Heart left ventricle (tissue), 16 donors: Measurements from ENCODE around the gene LMCD1. TPM values are rescaled to one million over a fixed set of nuclear protein-coding genes. Genes with fewer than 3 reads are reported as not detected.
A peak's percentile ranks its signal among the peaks of the same experiment; 100 is the strongest.

Experiments used
- ATAC-seq, 4 donors: fragments of 200-7000 bp; cut with Tn5 transposase; one replicate each; pipeline ENCODE4 v1.9.1; 2020 to 2022; ENCODE audit warnings: moderate library complexity in 4 of 4, mild to moderate bottlenecking in 3 of 4, moderate number of reproducible peaks in 1 of 4
- DNase-seq, 5 donors: peaks; one replicate each; pipeline ENCODE4 v3.0.0-alpha.2; 2020
- H3K27ac ChIP-seq, 12 donors: fragments of 200-600 bp; sonication (generic) in 4 of 12; one replicate each; pipeline versions ENCODE4 v1.5.0 to v1.8.0; 2016 to 2022; ENCODE audit warnings: mild to moderate bottlenecking in 2 of 12
- H3K27me3 ChIP-seq, 9 donors: fragments of 200-600 bp; sonication (generic) in 2 of 9; one replicate each; pipeline versions ENCODE4 v1.5.1 to v1.8.0; 2016 to 2022; ENCODE audit warnings: mild to moderate bottlenecking in 3 of 9
- H3K36me3 ChIP-seq, 9 donors: fragments of 200-600 bp; sonication (generic) in 2 of 9; one replicate each; pipeline versions ENCODE4 v1.5.0 to v1.8.0; 2018 to 2022; ENCODE audit warnings: mild to moderate bottlenecking in 2 of 9
- H3K4me1 ChIP-seq, 12 donors: fragments of 200-600 bp; sonication (generic) in 4 of 12; one replicate each; pipeline versions ENCODE4 v1.5.0 to v1.8.0; 2016 to 2022; ENCODE audit warnings: mild to moderate bottlenecking in 3 of 12
- H3K4me3 ChIP-seq, 12 donors: fragments of 200-600 bp; sonication (generic) in 4 of 12; one replicate each; pipeline versions ENCODE4 v1.5.0 to v1.8.0; 2017 to 2022; ENCODE audit warnings: mild to moderate bottlenecking in 9 of 12, moderate library complexity in 4 of 12
- H3K9me3 ChIP-seq, 12 donors: fragments of 200-600 bp; sonication (generic) in 4 of 12; one replicate each; pipeline versions ENCODE4 v1.5.0 to v1.8.0; 2016 to 2022; ENCODE audit warnings: mild to moderate bottlenecking in 1 of 12
- CTCF ChIP-seq, 12 donors: fragments of 200-600 bp; sonication (generic) in 4 of 12; IDR thresholded peaks; one replicate each; pipeline versions ENCODE4 v1.5.0 to v1.8.0; 2018 to 2022; ENCODE audit warnings: antibody characterized with exemption in 12 of 12, mild to moderate bottlenecking in 5 of 12
- POLR2A ChIP-seq, 2 donors: fragments of 450-650 bp; IDR thresholded peaks; one replicate each; pipeline ENCODE4 v1.6.1; 2017; ENCODE audit warnings: antibody characterized with exemption in 2 of 2, mild to moderate bottlenecking in 2 of 2, moderate library complexity in 2 of 2
- WGBS, 4 donors: extraction: QIAGEN DNeasy Blood & Tissue Kit in 2 of 4; methylation state at CpG; one replicate each; pipeline versions ENCODE4 v1.1.5 to v1.1.7; 2013 to 2018; 5-methylcytosine and 5-hydroxymethylcytosine counted together
- intact Hi-C, 10 donors: fragments of 100-400 bp; cut with DNase I; formaldehyde crosslinking; loops; one replicate each; pipeline versions ENCODE4 v1.11.1 to v1.14.2; 2022
- polyA plus RNA-seq, 2 donors: library from polyadenylated mRNA; stranded (reverse); fragments of 200-250 nt; gene quantifications; one replicate each; pipeline ENCODE4 v1.2.3, GENCODE V29; 2013
- total RNA-seq, 9 donors: library from RNA; depleted of rRNA in 2 of 9; stranded (reverse); fragments of >200 nt in 2 of 9; fragmentation: NEBNext Ultra II Directional in 3 of 9; extraction: Animal tissue kit (Norgen Biotek cat#: 25700) in 3 of 9; gene quantifications; one replicate each; pipeline versions ENCODE4 v1.1.0 to v1.2.4, GENCODE V29; 2016 to 2023
- donor health status: ischemic (EF 13 %, LVEDD 7.1; RV severe dilation, severe dysfunction).
- donor health status: healthy with polysubstance abuse.
- donor health status: DM: no; HTN: yes; CAD: no.
- donor health status: DM: no; HTN: no; CAD: no.
- donor health status: ischemic (EF 25% LVEDD 6.9; RV normal size, moderate dysfunction).
- donor health status: ischemic (EF 25% LVEDD 5.7; RV mildly dilated, moderate dysfunction).
- donor health status: healthy.
- donor health status: DM: yes; HTN: yes; CAD: no.
- donor health status: ischemic (EF 35%, LVEDD 5.7; RV mildly dilated, moderate dysfunction).
- donor health status: nonischemic (EF 11% LVEDD 7.7; RV severe dilation, severe dysfunction).
- donor health status: DM: yes; HTN: yes; CAD: no.
- donor health status: PGD.
- donor health status: ischemic (EF 29% LVEDD 5.4; RV normal size, mild dysfunction).
- donor health status: nonischemic (EF 23%, LVEDD 6.1; RV moderate dilation, normal function).

Gene LMCD1
- total and polyA plus RNA-seq, 11 donors, result 34.9 to 661 (median 54.6) TPM

GRCh38 chr3:8539419-8539818 is 37.8 kb downstream of the LMCD1 start:
- Histone ChIP-seq H3K36me3 (peaks cover 0 to 92% (median 62%) of the 10 kb centered on the region in 9 donors), H3K4me1 (peaks cover 0 to 44% (median 24%) of the 10 kb centered on the region in 12 donors), H3K4me3 (no peak overlapping the region), H3K9me3 (no peaks in the 10 kb centered on the region), H3K27ac (peak overlapping the region in 3 of 12 donors; percentile 7 to 17 (median 16)), H3K27me3 (no peaks in the 10 kb centered on the region)
- no peak for DNase-seq
- intact Hi-C loops, result loop anchor here in 1 of 10 donors (5.0 kb wide), 1 partner anchor 57 kb away; no protein-coding TSS in a partner anchor
- WGBS, 4 donors, result 58 to 76% (median 65%) methylated on average over 7 of the region's 7 CpGs
- ATAC-seq, result no peak
- TF ChIP-seq POLR2A (IDR thresholded peaks at IDR 0.05) (no peak), CTCF (IDR thresholded peaks at IDR 0.05) (no peak)

- Histone ChIP-seq H3K27ac (peak overlapping the region in 3 of 12 donors; percentile 28 to 48 (median 28)), H3K9me3 (no peaks in the 10 kb centered on the region), H3K4me3 (no peak overlapping the region), H3K36me3 (peaks cover 0 to 95% (median 70%) of the 10 kb centered on the region in 9 donors), H3K27me3 (no peaks in the 10 kb centered on the region), H3K4me1 (peaks cover 0 to 34% (median 15%) of the 10 kb centered on the region in 12 donors)
- 61 to 91% (median 65%) methylated on average over 6 of the region's 6 CpGs for WGBS, 4 donors
- peak in 2 of 4 donors; percentile 20 to 38 for ATAC-seq
- no peak for TF ChIP-seq POLR2A (IDR thresholded peaks at IDR 0.05)
- TF ChIP-seq CTCF (IDR thresholded peaks at IDR 0.05), result no peak
- intact Hi-C loops, result no loop called here
- DNase-seq, result no peak
Measured at GRCh38 chr3:8540456-8540855, 38.8 kb downstream of the LMCD1 start.

- no peak for ATAC-seq
- Histone ChIP-seq H3K4me1 (peaks cover 0 to 27% (median 9%) of the 10 kb centered on the region in 12 donors), H3K36me3 (peaks cover 0 to 99% (median 70%) of the 10 kb centered on the region in 9 donors), H3K4me3 (no peak overlapping the region), H3K27ac (no peak overlapping the region), H3K27me3 (no peaks in the 10 kb centered on the region), H3K9me3 (no peaks in the 10 kb centered on the region)
- intact Hi-C loops, result no loop called here
- 85 to 89% (median 87%) methylated on average over 9 of the region's 9 CpGs for WGBS, 4 donors
- no peak for TF ChIP-seq CTCF (IDR thresholded peaks at IDR 0.05)
- TF ChIP-seq POLR2A (IDR thresholded peaks at IDR 0.05), result no peak
- DNase-seq, result no peak
Measured at GRCh38 chr3:8541486-8541885, 39.9 kb downstream of the LMCD1 start.

GRCh38 chr3:8542190-8543135 is 40.8 kb downstream of the LMCD1 start:
- TF ChIP-seq CTCF (IDR thresholded peaks at IDR 0.05) (no peak), POLR2A (IDR thresholded peaks at IDR 0.05) (no peak)
- 70 to 86% (median 77%) methylated on average over 12 of the region's 12 CpGs for WGBS, 4 donors
- intact Hi-C loops, result no loop called here
- ATAC-seq (no peak), DNase-seq (no peak)
- Histone ChIP-seq H3K27me3 (no peaks in the 10 kb centered on the region), H3K4me1 (peaks cover 0 to 32% (median 9%) of the 10 kb centered on the region in 12 donors), H3K4me3 (no peak overlapping the region), H3K27ac (peak overlapping the region in 1 of 12 donors; percentile 24), H3K36me3 (peaks cover 0 to 99% (median 67%) of the 10 kb centered on the region in 9 donors), H3K9me3 (no peaks in the 10 kb centered on the region)
